ENCODE measurements around the gene USH1G. TPM values are rescaled to one million over a fixed set of nuclear protein-coding genes. Genes with fewer than 3 reads are reported as not detected.

The USH1G gene
- total RNA-seq, 1 donor from 2014 or later = 0.14 TPM

Other genes with a start within 250 kb of the USH1G start
- gene CD300LF, start 210.3 kb downstream of the USH1G start, total RNA-seq = not detected in 2 replicates
- 0.77 TPM in 1 of 2 replicates, not detected in the other for gene RAB37, start 186.0 kb downstream of the USH1G start, total RNA-seq
- gene NHERF1, start 174.6 kb downstream of the USH1G start, total RNA-seq = 27.9 and 36.3 TPM in 2 replicates
- gene NAT9, start 146.9 kb downstream of the USH1G start, total RNA-seq = 58.4 and 61.8 TPM in 2 replicates
- 0.50 and 1.0 TPM in 2 replicates for gene GRIN2C, start 63.4 kb downstream of the USH1G start, total RNA-seq
- 30.8 and 34.2 TPM in 2 replicates for gene FDXR, start 50.3 kb downstream of the USH1G start, total RNA-seq
- not detected in 2 replicates for gene FADS6, start 29.6 kb downstream of the USH1G start, total RNA-seq
- not detected in 2 replicates for gene OTOP2, start 1.0 kb upstream of the USH1G start, total RNA-seq
- gene OTOP3, start 12.6 kb upstream of the USH1G start, total RNA-seq = not detected in 2 replicates
- 2.5 and 2.6 TPM in 2 replicates for gene HID1, start 49.5 kb upstream of the USH1G start, total RNA-seq
- 59.1 and 62.9 TPM in 2 replicates for gene CDR2L, start 64.4 kb upstream of the USH1G start, total RNA-seq
- 23.8 and 24.4 TPM in 2 replicates for gene MRPL58, start 89.4 kb upstream of the USH1G start, total RNA-seq
- gene ATP5PD, start 123.7 kb upstream of the USH1G start, total RNA-seq = 238 and 239 TPM in 2 replicates
- 17.1 and 18.6 TPM in 2 replicates for gene KCTD2, start 124.0 kb upstream of the USH1G start, total RNA-seq
- gene SLC16A5, start 164.7 kb upstream of the USH1G start, total RNA-seq = 7.1 and 10.6 TPM in 2 replicates
- gene ARMC7, start 186.7 kb upstream of the USH1G start, total RNA-seq = 11.5 and 11.9 TPM in 2 replicates
- gene NT5C, start 208.5 kb upstream of the USH1G start, total RNA-seq = 23.7 and 29.5 TPM in 2 replicates
- 232 and 282 TPM in 2 replicates for gene JPT1, start 231.3 kb upstream of the USH1G start, total RNA-seq

Data from astrocyte (in vitro differentiated cells and primary cell).